ENCODE results near the gene DHRS11. TPM values are rescaled to one million over a fixed set of nuclear protein-coding genes. Genes with fewer than 3 reads are reported as not detected.
A peak's percentile ranks its signal among the peaks of the same experiment; 100 is the strongest.

Gene DHRS11
- total and polyA plus RNA-seq, 8 donors, result 6.5 to 15.4 (median 8.3) TPM

GRCh38 chr17:36641877-36642845 is 50.5 kb downstream of the DHRS11 start:
- WGBS, 2 donors, result 5 to 9% methylated on average over 45 to 63 of the region's 64 CpGs
- no peak for TF ChIP-seq CTCF (IDR thresholded peaks at IDR 0.05)
- H3K27me3 ChIP-seq, result peaks cover 0 to 18% (median 4%) of the 10 kb centered on the region in 4 donors

DNA sequence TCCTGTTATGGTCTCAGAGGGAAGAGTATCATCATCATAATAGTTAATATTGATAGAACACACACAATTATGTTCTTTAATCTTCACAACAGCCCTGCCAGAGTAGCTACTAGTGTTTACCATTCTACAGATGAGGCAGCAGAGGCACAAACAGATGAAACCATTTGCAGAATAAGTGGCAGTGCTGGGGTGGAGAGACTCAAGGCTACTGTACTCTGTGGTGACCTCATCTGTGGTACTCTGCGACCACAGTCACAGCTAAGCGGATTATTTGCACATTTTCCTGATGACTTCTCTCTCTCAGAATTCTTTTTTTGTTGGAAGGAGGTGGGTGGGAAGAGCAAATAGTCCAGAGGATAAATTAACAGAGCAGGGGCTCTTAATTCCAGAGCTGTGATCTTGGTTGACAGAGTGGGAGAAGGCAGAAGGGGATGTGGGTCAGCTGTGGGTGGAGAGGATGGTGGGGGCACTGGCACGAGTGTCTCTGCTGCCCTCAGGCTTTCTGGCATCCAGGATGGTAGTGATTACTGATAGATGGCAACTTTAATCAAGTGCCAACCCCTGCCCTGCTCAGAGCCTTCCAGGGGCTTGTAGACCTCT is 51.5 kb downstream of the DHRS11 start:
- intact Hi-C loops (cut with DNase I), result no loop called here
- H3K4me1 ChIP-seq, result peaks cover 0 to 9% (median 0%) of the 10 kb centered on the region in 3 donors
- DNase-seq (no peak), ATAC-seq (peak in 1 of 4 donors; percentile 24), FAIRE-seq (no peak)
- TF ChIP-seq CTCF (IDR thresholded peaks at IDR 0.05), result no peak
- H3K27ac ChIP-seq, result no peak overlapping the region
- peaks cover 0 to 18% (median 4%) of the 10 kb centered on the region in 4 donors for H3K27me3 ChIP-seq
- no peak overlapping the region for H3K4me3 ChIP-seq
- 50% methylated on average over 3 of the region's 3 CpGs for WGBS, 2 donors
- no peaks in the 10 kb centered on the region for H3K36me3 ChIP-seq
- H3K9me3 ChIP-seq, result no peaks in the 10 kb centered on the region

More at GRCh38 chr17:36641877-36642845, 50.5 kb downstream of the DHRS11 start:
- H3K4me1 ChIP-seq, result peaks cover 0 to 9% (median 0%) of the 10 kb centered on the region in 3 donors
- DNase-seq (peak in 1 of 6 donors; percentile 65), FAIRE-seq (no peak), ATAC-seq (peak in 3 of 4 donors; percentile 16 to 66 (median 53))
- no peaks in the 10 kb centered on the region for H3K36me3 ChIP-seq
- H3K9me3 ChIP-seq, result no peaks in the 10 kb centered on the region
- intact Hi-C loops (cut with DNase I), result no loop called here
- no peak overlapping the region for H3K27ac ChIP-seq
- peak overlapping the region in 3 of 4 donors; percentile 7 to 44 (median 9) for H3K4me3 ChIP-seq

GRCh38 chr17:36645422-36645821 is 53.7 kb downstream of the DHRS11 start:
- Histone ChIP-seq H3K4me3 (no peak overlapping the region), H3K36me3 (no peaks in the 10 kb centered on the region), H3K9me3 (no peaks in the 10 kb centered on the region), H3K27ac (no peak overlapping the region), H3K27me3 (peaks cover 0 to 18% (median 4%) of the 10 kb centered on the region in 4 donors), H3K4me1 (peaks cover 0 to 9% (median 0%) of the 10 kb centered on the region in 3 donors)
- TF ChIP-seq CTCF (IDR thresholded peaks at IDR 0.05), result no peak
- WGBS, 2 donors, result 50 to 51% methylated on average over 3 of the region's 3 CpGs
- DNase-seq (no peak), ATAC-seq (no peak), FAIRE-seq (no peak)
- intact Hi-C loops (cut with DNase I), result no loop called here

GRCh38 chr17:36647636-36648035 is 56.0 kb downstream of the DHRS11 start:
- Histone ChIP-seq H3K36me3 (no peaks in the 10 kb centered on the region), H3K4me3 (no peak overlapping the region), H3K9me3 (no peaks in the 10 kb centered on the region), H3K27me3 (peaks cover 0 to 4% (median 1%) of the 10 kb centered on the region in 4 donors), H3K27ac (no peak overlapping the region), H3K4me1 (no peaks in the 10 kb centered on the region)
- TF ChIP-seq CTCF (IDR thresholded peaks at IDR 0.05), result no peak
- ATAC-seq (no peak), FAIRE-seq (no peak), DNase-seq (no peak)
- intact Hi-C loops (cut with DNase I), result no loop called here
- WGBS, 2 donors, result 18 to 24% methylated on average over 4 of the region's 4 CpGs
